Jurkat, Clone E6-1 (cell line): ENCODE results near the gene ALK.

ENCODE experiments used
- DNase-seq: peaks from one replicate; pipeline ENCODE4 v3.0.0-alpha.2; 2011; ENCODE audit warnings: low read depth, low spot score
- H3K4me3 ChIP-seq: 2 replicates; pipeline ENCODE4 v1.5.1; 2011; ENCODE audit warnings: mild to moderate bottlenecking, low read length, control low read depth, moderate library complexity

Gene ALK

GRCh38 chr2:29916571-29916970 is 4.8 kb downstream of the ALK start:
- no peak for DNase-seq
- H3K4me3 ChIP-seq: no peak overlapping the region

- no peak overlapping the region for H3K4me3 ChIP-seq
- no peak for DNase-seq
Measured at GRCh38 chr2:29910960-29911359, 10.4 kb downstream of the ALK start.

- no peak overlapping the region for H3K4me3 ChIP-seq
- DNase-seq: no peak
Measured at GRCh38 chr2:29910465-29910864, 10.9 kb downstream of the ALK start.

DNA sequence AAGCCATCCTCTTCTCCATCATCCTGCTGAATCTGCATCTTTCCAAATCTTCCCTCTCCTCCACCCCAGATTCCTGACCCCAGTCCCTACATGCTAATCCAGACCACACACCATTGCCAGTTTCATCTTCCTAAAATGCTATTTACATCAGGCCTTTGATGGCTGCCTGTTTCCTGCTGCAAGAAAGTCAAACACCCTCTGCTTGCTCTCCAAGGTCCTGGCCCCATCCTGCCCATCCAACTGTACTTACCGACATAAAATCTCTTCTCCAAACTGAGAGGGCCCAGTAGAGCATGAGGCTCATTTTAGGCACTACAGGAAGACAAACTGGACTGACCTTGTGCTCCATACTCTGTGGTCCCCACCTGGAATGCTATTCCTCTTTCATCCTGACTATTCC is 19.0 kb downstream of the ALK start:
- no peak for DNase-seq
- H3K4me3 ChIP-seq: no peak overlapping the region

- no peak for DNase-seq
- no peak overlapping the region for H3K4me3 ChIP-seq
Measured at GRCh38 chr2:29900971-29901633, 20.3 kb downstream of the ALK start.

GRCh38 chr2:29898999-29899398 is 22.4 kb downstream of the ALK start:
- H3K4me3 ChIP-seq: no peak overlapping the region
- no peak for DNase-seq

DNA sequence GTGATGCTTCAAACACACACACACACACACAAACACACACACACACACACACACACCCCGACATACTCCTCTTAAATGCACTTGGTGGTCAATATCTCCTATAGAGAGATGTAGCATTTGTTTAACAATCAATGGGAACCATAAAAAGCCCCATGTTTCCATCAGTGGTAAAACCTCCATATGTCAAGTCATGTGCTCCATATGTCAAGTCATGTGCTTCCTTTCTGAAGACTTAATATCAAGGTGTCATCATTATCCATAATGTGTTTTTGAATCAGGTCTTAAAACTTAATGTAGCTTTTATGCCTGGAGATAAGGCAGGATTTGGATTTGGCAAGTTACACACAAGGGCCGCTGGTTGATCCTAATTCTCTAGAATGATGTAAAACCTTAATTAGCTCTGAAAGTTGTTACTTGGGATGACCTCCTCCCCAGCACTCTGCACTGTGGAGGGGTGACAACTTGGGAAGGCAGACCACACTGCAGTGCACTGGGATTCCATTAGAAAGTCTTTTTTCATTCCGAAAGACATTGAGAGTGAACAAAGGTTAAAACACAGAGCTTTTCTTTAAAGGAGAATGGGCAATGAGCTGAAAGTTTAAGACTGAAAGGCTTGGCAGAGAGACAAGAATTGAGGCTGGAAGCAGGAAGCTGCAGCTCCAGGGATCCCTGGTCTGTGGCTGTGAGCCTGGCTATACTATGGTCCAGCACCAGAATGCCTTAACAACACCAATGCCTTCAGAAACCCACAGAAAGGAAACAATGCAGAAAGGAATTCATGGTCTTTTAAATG is 26.4 kb downstream of the ALK start:
- no peak for DNase-seq
- no peak overlapping the region for H3K4me3 ChIP-seq

- H3K4me3 ChIP-seq: no peak overlapping the region
- DNase-seq: no peak
Measured at GRCh38 chr2:29892585-29893259, 28.7 kb downstream of the ALK start.

DNA sequence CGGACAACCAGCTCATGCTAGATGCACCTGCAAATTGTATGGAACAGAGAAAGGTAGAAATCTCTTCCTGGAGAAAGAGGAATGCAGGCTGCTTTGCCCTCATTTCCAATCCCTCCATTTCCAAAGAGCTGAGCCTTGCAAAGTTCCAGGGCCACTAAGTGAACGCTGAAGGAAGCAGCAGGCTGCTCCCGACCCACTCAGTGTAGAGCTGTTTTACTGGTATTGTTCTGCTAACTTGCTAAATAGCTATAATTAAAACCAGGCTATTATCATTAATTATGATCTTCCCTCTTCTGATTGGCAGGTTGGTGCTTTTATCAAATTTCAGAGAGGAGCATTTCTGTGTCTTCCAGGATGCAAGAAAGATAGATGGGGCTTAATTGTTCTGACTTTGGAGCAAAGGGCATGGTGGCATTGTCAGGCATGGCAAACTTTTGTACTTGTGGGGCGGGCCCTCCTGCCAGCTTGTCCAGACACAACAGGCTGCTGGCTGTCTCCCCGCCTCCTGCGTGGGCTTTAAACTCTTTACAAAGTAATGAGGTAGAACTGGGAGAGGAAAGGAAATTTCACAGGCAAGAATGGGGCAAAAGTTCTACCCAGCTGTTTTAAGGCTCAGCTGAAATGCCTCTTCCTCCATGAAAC is 40.2 kb downstream of the ALK start:
- no peak overlapping the region for H3K4me3 ChIP-seq
- DNase-seq: no peak

- no peak overlapping the region for H3K4me3 ChIP-seq
- DNase-seq: no peak
Measured at GRCh38 chr2:29880084-29880483, 41.3 kb downstream of the ALK start.

DNA sequence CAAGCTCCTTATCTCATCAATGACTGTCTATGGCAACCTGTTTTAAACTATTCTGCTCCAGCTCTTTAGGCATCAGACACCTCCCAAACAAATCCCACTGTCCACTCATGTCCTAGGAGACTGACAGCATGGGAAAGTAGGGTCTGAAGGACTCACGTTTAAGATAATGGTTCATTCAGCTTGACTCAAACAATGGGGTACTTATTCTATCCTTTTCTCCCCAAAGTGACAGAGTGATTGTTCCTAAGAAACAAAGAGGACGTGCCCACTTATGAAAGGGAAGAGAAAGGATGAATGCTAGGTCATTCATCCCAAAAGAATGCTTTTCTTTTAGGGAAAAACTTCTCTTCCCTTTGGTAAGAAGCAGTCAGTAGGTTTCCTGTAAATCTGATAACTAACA is 41.9 kb downstream of the ALK start:
- no peak overlapping the region for H3K4me3 ChIP-seq
- DNase-seq: no peak

DNA sequence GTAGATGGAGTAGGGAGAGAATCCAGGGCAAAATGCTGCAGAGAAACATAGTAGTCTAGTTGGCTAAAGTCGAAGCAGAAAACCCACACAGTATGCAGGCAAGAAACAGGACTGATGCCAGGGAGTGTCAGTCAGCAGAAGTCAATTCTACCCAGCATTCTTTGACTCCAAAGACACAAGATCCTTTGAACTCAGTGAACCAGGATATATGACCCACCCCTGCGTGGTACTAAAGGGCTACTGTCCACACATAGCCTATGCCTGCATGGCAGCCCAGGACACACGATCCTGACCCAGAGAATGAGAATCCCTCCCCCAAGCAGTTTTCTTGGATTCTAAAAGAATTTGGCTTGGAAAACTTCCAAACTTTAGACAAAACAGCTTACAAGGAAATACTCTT is 42.5 kb downstream of the ALK start:
- DNase-seq: no peak
- no peak overlapping the region for H3K4me3 ChIP-seq

DNA sequence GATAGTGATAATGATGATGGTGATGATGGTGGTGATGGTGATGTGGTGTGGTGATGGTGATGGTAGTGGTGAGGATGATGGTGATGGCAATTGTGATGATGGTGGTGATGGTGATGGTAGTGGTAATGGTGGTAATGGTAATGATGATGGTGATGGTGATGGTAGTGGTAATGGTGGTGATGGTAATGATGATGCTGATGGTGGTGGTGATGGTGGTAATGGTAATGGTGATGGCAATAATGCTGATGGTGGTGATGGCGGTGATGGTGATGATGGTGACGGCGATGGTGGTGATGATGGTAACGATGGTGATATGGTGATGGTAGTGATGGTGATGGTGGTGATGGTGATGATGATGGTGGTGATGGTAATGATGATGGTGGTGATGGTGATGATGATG is 45.0 kb downstream of the ALK start:
- no peak overlapping the region for H3K4me3 ChIP-seq
- no peak for DNase-seq

DNA sequence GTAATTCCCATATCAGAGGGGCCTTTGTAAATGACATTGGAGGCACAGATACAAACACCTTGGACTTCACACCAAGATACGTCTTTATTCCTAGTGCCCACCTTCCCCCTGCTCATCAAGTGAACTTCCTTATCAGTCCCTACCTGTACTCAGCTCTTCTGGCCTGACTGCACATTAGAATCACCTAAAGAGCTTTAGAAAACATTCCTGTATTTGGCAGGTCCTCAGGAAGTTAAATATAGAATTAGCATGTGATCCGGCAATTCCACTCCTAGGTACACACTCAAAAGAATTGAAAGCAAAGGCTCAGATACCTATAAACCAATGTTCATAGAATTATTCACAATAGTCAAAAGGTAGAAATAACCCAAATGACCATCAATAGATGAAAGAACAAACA is 46.6 kb downstream of the ALK start:
- no peak overlapping the region for H3K4me3 ChIP-seq
- DNase-seq: no peak

DNA sequence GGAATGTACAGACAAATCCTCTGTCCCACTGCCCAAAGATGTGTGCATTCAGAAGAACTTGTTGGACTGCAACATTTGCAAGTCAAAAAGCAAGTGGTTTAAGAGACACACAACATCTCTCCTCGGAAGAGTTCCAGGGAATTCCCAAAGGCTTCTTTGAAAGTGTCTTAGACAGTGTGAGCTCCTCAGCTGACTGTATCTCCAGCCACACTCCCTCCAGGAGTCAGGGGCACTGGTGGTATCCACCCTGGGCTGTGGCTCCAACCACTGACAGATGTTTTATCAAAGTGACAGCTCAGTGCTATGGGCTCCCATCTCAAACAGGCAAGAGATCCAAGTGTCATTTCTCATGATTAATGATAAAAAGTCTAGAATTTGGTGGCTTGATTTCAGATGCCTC is 48.5 kb downstream of the ALK start:
- no peak overlapping the region for H3K4me3 ChIP-seq
- no peak for DNase-seq

DNA sequence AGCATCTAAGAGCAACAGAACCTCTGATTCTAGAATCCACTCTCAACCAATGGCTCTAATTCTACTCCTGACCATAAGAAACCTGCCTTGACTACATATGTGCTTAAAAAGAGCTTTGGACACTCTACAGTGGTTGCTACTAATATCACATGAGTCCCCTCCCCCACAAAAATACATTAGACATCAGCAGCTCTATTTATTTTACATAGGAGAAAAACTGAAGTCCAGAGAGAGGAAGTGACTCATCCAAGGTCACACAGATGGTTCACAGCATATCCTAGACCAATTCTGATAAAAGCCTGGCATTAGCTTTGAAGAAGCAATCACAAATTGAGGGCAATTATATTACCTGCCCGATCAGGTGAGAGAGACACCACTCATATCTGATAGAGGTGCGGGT is 49.8 kb downstream of the ALK start:
- H3K4me3 ChIP-seq: no peak overlapping the region

DNA sequence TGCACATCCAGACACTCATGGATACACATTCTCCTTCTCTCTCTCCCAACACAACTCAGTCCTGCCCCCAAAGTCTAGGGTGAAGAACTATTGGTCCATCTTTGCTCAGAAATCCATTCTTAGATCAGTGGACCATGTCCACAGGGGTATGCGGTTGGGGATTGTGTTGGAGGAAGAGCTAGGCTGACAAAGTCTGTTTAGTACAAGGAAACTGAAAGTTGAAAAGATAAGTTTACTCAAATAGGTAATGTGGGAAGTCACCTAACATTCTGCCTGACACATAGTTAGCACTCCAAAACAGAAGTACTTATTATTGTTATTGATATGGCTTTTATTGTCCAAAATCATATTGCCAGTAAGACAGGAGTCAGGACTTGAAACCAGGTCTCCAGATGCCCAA is 55.9 kb downstream of the ALK start:
- H3K4me3 ChIP-seq: no peak overlapping the region
- DNase-seq: no peak

More for the DNA sequence above, 49.8 kb downstream of the ALK start:
- no peak for DNase-seq

DNA sequence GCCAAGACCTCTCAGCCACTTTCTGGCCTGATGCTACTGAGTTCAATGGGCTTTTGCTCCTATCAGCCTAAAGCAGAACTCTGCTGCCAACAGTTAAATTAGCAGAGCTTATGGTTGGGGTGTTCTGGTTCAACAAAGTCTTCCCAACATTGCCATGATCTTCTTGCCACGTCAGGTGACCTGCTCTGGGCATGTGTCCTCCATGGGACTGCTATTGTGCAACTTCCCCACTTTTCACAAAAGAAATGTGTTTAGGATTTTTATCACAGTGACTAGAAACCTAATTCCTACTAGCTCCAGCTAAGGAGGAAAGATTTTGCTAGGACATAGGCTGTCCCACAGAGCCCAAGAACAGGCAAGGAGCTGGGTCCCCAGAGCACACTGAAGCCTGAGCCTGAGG is 56.4 kb downstream of the ALK start:
- DNase-seq: no peak
- no peak overlapping the region for H3K4me3 ChIP-seq

GRCh38 chr2:29855924-29856639 is 65.3 kb downstream of the ALK start:
- no peak for DNase-seq
- H3K4me3 ChIP-seq: no peak overlapping the region
